Stomach (tissue), 4 donors: ENCODE data around the gene PPM1J.

Experiments used
- CTCF ChIP-seq, 7 experiments: fragments of 450-650 bp in 4 of 7; fragments of 200-600 bp in 3 of 7; sonication (generic) in 3 of 7; IDR thresholded peaks; one replicate each; pipeline ENCODE4 v1.5.1; 2016 to 2019; ENCODE audit warnings: antibody characterized with exemption in 7 of 7, control low read depth in 2 of 7, mild to moderate bottlenecking in 1 of 7
- POLR2AphosphoS5 ChIP-seq, 3 donors: sonication (generic); formaldehyde crosslinking; IDR thresholded peaks; one replicate each; pipeline ENCODE4 v1.6.1; 2016; ENCODE audit warnings: antibody characterized with exemption in 3 of 3

DNA sequence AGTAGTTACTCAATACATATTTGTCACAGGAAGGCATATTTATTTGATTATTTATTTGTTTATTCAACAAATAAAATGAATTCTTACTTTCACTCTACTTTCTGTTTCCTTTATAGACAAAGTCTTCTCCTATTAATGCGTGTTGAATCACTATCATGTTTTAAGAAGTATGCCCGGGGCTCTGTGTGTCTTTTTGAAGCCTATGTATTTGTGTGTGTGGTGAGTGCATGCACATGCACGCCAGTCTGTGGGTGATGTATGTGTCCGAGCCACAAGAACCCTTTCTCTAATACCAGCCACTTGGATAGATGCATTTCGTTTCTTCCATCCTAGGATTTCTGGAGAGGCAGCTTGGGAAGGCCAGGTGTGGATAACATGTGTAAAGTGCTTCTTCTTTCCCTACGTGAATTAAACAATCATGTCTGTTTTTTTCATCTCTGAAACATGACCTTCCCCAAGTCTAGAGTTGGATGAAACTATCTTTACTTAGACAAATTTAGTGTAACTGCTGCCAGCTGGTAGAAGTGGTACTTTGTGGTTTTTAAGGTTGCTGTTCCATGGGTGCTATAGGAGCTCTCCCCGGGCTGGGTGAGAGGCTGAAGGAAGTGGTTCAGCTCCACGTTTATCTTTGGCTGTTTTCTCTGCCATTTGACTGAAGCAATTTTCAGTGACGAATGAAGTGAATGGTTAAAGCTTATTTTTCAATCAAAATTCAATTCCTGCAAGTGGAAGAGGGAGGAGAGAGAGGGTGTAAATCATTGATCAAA is 46.8 kb upstream of the PPM1J start:
- TF ChIP-seq CTCF (IDR thresholded peaks at IDR 0.05) (no peak), POLR2AphosphoS5 (IDR thresholded peaks at IDR 0.05) (no peak)
